DMS79 (cell line): Measurements from ENCODE around the gene SCYL1.

ENCODE experiments used
- DNase-seq: peaks from one replicate; lab custom pipeline; 2025; lab: John Stamatoyannopoulos, UW

The SCYL1 gene

GRCh38 chr11:65571420-65571819 lies 46.5 kb downstream of the SCYL1 start:
- no peak for DNase-seq

GRCh38 chr11:65571940-65572339 lies 47.1 kb downstream of the SCYL1 start:
- peak; percentile 50 for DNase-seq

GRCh38 chr11:65572356-65573051 lies 47.6 kb downstream of the SCYL1 start, which contains the start of gene FAM89B:
FAM89B (plus strand) TSS chr11:65572538; CDS start chr11:65572670, 132 bp downstream.
- DNase-seq = peak; percentile 40

GRCh38 chr11:65573391-65574079 lies 48.7 kb downstream of the SCYL1 start:
- no peak for DNase-seq

- DNase-seq = peak; percentile 35
These were observed 49.4 kb downstream of the SCYL1 start for GRCh38 chr11:65574109-65574810.

- DNase-seq = no peak
These were observed 50.1 kb downstream of the SCYL1 start for GRCh38 chr11:65574811-65575567.

- no peak for DNase-seq
These were observed 50.8 kb downstream of the SCYL1 start, which contains the start of gene EHBP1L1 for GRCh38 chr11:65575568-65576231. EHBP1L1 (plus strand) TSS chr11:65576053; CDS start chr11:65576303, 250 bp downstream.

- no peak for DNase-seq
These were observed 51.5 kb downstream of the SCYL1 start for GRCh38 chr11:65576232-65576866.

- no peak for DNase-seq
These were observed 52.2 kb downstream of the SCYL1 start for GRCh38 chr11:65576867-65577755.

- no peak for DNase-seq
These were observed 52.9 kb downstream of the SCYL1 start for GRCh38 chr11:65577756-65578109.

GRCh38 chr11:65578134-65578533 lies 53.3 kb downstream of the SCYL1 start:
- DNase-seq = no peak

- DNase-seq = no peak
These were observed 53.8 kb downstream of the SCYL1 start for GRCh38 chr11:65578667-65579066.

GRCh38 chr11:65579291-65579690 lies 54.4 kb downstream of the SCYL1 start:
- no peak for DNase-seq

GRCh38 chr11:65580031-65580692 lies 55.3 kb downstream of the SCYL1 start:
- DNase-seq = no peak

GRCh38 chr11:65580756-65581155 lies 55.9 kb downstream of the SCYL1 start:
- DNase-seq = no peak

- DNase-seq = no peak
These were observed 57.0 kb downstream of the SCYL1 start for GRCh38 chr11:65581928-65582327.

GRCh38 chr11:65583589-65583988 lies 58.7 kb downstream of the SCYL1 start:
- no peak for DNase-seq

GRCh38 chr11:65584106-65584505 lies 59.2 kb downstream of the SCYL1 start:
- no peak for DNase-seq

- no peak for DNase-seq
These were observed 59.9 kb downstream of the SCYL1 start for GRCh38 chr11:65584723-65585171.
